ENCODE measurements around the gene LARP4B.

The LARP4B gene

DNA sequence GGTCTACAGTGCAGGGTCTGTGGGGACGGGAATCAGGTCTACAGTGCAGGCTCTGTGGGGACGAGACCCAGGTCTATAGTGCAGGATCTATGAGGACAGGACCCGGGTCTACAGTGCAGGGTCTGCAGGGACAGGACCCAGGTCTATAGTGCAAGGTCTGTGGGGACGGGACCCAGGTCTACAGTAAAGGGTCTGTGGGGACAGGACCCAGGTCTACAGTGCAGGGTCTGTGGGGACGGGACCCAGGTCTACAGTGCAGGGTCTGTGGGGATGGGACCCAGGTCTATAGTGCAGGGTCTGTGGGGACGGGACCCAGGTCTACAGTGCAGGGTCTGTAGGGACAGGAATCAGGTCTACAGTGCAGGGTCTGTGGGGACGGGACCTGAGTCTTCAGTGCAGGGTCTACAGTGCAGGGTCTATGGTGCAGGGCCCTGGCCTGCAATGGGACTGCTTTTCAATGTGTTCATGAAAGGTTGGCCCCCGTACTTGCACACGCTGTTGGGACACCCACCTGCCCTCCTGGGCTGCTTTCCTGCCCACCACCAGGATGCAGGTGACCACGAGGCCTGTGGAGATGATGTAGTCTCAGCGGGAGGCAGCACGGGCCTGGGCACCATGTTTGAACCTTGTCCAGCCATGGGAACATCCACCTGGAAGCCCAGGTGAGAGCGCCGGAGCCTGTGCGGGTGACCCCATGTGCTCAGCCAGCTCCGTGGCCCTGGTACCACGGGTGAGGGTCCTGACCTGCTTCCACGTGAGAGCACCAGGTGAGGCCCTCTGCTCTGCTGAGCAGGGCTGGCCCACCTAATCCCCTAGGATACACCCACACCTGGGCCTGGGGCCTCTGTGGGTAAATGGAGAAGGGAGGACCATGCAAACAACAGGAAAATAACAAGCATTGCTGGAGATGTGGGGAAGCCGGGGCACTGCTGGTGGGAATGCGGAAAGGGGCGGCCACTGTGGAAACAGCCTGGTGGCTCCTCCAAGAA is 150.7 kb downstream of the LARP4B start:
- Histone ChIP-seq H2BK120ac (ENCODE audit: insufficient read depth, low read length, poor library complexity) (no peak overlapping the region), H3K79me1 (ENCODE audit: low read length) (peaks cover 8% of the 10 kb centered on the region), H4K12ac (ENCODE audit: low read depth, low read length) (no peak overlapping the region), H3K9ac (ENCODE audit: low read length) (no peak overlapping the region), H3K79me2 (ENCODE audit: control insufficient read depth, insufficient read depth, low read length, poor library complexity) (no peaks in the 10 kb centered on the region), H3K4me3 (ENCODE audit: low read depth, low read length) (no peak overlapping the region), H2AFZ (ENCODE audit: insufficient read depth, low read length, poor library complexity) (no peak overlapping the region), H3K4me1 (ENCODE audit: control insufficient read depth in 1 of 2, insufficient read depth in 2 of 2, low read length in 2 of 2) (peaks cover 9 to 10% of the 10 kb centered on the region in 2 experiments), H3K9me3 (ENCODE audit: insufficient read depth, low read depth, low read length) (peaks cover 2% of the 10 kb centered on the region), H3K14ac (ENCODE audit: low read length) (no peak overlapping the region), H3K27me3 (ENCODE audit: insufficient read depth, low read length) (no peaks in the 10 kb centered on the region), H2BK12ac (ENCODE audit: low read length) (no peak overlapping the region), H3K18ac (ENCODE audit: low read length) (no peak overlapping the region), H2AK5ac (ENCODE audit: low read length) (no peak overlapping the region), H3K36me3 (ENCODE audit: control insufficient read depth in 1 of 2, insufficient read depth in 2 of 2, low read length in 2 of 2) (no peaks in the 10 kb centered on the region), H3K27ac (ENCODE audit: low read depth, low read length) (no peak overlapping the region), H3K4me2 (ENCODE audit: low read length) (no peak overlapping the region), H4K91ac (ENCODE audit: low read depth, low read length) (no peak overlapping the region), H4K8ac (ENCODE audit: low read depth, low read length) (no peak overlapping the region), H3K4ac (ENCODE audit: low read depth, low read length) (no peak overlapping the region), H2BK5ac (ENCODE audit: low read depth, low read length, poor library complexity) (no peak overlapping the region), H3K23ac (ENCODE audit: low read length) (no peak overlapping the region)
- DNase-seq, result no peak
- no CpG with 5 or more reads among the region's 21 CpGs for WGBS (ENCODE audit: extremely low coverage, insufficient coverage, insufficient read length)

DNA sequence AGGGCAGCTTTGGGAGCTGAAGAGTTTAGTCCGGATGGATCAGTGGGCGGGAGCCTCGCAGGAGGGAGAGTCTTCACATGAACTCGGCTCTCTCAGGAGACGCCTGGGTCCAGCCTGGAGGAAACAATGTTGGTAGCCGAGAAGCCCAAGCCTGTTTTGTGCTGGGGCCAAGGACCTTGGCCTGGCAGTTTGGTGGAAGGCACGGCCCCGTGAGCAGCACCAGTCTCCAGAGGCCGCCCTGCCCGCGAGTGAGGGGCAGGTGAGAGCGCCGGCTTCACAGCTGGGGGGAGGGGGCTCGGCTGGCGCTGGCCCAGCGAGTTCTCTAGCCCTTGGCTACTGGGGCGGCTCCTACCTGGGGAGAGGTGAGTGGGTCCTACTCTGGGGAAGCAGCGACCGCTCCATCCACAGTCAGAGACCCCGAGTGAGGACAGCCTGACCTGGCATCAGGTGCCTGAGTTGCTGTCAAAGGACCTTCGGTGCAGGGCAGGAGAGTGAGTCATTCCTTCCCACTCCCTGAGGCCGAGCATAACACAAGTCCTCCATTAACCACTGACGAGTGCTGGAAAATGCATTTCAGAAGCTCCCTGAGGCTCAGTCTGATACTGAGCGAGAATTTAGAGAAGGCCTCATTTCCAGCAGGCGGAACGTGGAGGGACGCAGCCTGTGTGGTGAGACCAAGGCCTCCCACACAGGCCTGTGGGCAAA is 152.7 kb downstream of the LARP4B start:
- peak in 1 of 2 donors; percentile 35 for DNase-seq
- Histone ChIP-seq H3K27me3 (ENCODE audit: insufficient read depth, low read length) (no peaks in the 10 kb centered on the region), H3K79me1 (ENCODE audit: low read length) (no peaks in the 10 kb centered on the region), H3K4me1 (ENCODE audit: control insufficient read depth in 1 of 2, insufficient read depth in 2 of 2, low read length in 2 of 2) (peaks cover 2 to 5% of the 10 kb centered on the region in 2 experiments), H2BK5ac (ENCODE audit: low read depth, low read length, poor library complexity) (no peak overlapping the region), H4K91ac (ENCODE audit: low read depth, low read length) (no peak overlapping the region), H2BK12ac (ENCODE audit: low read length) (no peak overlapping the region), H3K36me3 (ENCODE audit: control insufficient read depth in 1 of 2, insufficient read depth in 2 of 2, low read length in 2 of 2) (no peaks in the 10 kb centered on the region), H2BK120ac (ENCODE audit: insufficient read depth, low read length, poor library complexity) (no peak overlapping the region), H3K9ac (ENCODE audit: low read length) (no peak overlapping the region), H3K79me2 (ENCODE audit: control insufficient read depth, insufficient read depth, low read length, poor library complexity) (no peaks in the 10 kb centered on the region), H3K9me3 (ENCODE audit: insufficient read depth, low read depth, low read length) (peaks cover 2% of the 10 kb centered on the region), H3K14ac (ENCODE audit: low read length) (no peak overlapping the region), H4K12ac (ENCODE audit: low read depth, low read length) (no peak overlapping the region), H3K4me3 (ENCODE audit: low read depth, low read length) (no peak overlapping the region), H3K23ac (ENCODE audit: low read length) (no peak overlapping the region), H3K27ac (ENCODE audit: low read depth, low read length) (no peak overlapping the region), H4K8ac (ENCODE audit: low read depth, low read length) (no peak overlapping the region), H2AK5ac (ENCODE audit: low read length) (no peak overlapping the region), H3K18ac (ENCODE audit: low read length) (no peak overlapping the region), H2AFZ (ENCODE audit: insufficient read depth, low read length, poor library complexity) (no peak overlapping the region), H3K4ac (ENCODE audit: low read depth, low read length) (no peak overlapping the region), H3K4me2 (ENCODE audit: low read length) (no peak overlapping the region)
- no CpG with 5 or more reads among the region's 27 CpGs for WGBS (ENCODE audit: extremely low coverage, insufficient coverage, insufficient read length)

DNA sequence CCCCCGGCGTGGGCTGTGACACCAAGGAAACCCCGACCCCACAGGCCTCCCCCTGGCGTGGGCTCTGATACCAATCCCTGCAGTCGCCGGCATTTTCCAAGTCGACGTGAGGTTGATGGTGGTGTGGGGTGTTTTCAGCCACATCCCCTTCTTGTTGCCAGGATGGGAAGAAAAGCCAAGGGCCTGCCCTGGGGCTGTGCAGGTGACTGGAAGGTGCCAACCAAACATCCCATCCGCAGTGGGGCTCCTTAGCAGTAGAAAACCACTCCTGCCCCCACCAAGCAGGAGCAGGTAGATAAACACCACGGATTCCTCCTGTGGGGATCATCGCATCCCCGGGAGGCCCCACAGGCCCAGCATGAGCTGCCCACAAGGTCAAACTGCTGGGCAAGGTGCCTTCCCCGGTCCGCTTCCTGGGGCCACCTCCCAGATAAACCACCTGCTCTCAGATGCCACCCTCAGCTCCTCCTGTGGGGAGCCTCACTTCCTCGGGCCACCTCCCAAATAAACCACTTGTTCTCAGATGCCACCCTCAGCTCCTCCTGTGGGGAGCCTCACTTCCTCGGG is 153.5 kb downstream of the LARP4B start:
- Histone ChIP-seq H2BK5ac (ENCODE audit: low read depth, low read length, poor library complexity) (no peak overlapping the region), H3K9me3 (ENCODE audit: insufficient read depth, low read depth, low read length) (peaks cover 2% of the 10 kb centered on the region), H3K4me2 (ENCODE audit: low read length) (no peak overlapping the region), H2AK5ac (ENCODE audit: low read length) (no peak overlapping the region), H3K14ac (ENCODE audit: low read length) (no peak overlapping the region), H3K36me3 (ENCODE audit: control insufficient read depth in 1 of 2, insufficient read depth in 2 of 2, low read length in 2 of 2) (no peaks in the 10 kb centered on the region), H4K12ac (ENCODE audit: low read depth, low read length) (no peak overlapping the region), H2AFZ (ENCODE audit: insufficient read depth, low read length, poor library complexity) (no peak overlapping the region), H2BK120ac (ENCODE audit: insufficient read depth, low read length, poor library complexity) (no peak overlapping the region), H3K4ac (ENCODE audit: low read depth, low read length) (no peak overlapping the region), H3K9ac (ENCODE audit: low read length) (no peak overlapping the region), H3K4me3 (ENCODE audit: low read depth, low read length) (no peak overlapping the region), H3K79me2 (ENCODE audit: control insufficient read depth, insufficient read depth, low read length, poor library complexity) (no peaks in the 10 kb centered on the region), H3K27me3 (ENCODE audit: insufficient read depth, low read length) (no peaks in the 10 kb centered on the region), H4K8ac (ENCODE audit: low read depth, low read length) (no peak overlapping the region), H4K91ac (ENCODE audit: low read depth, low read length) (no peak overlapping the region), H3K4me1 (ENCODE audit: control insufficient read depth in 1 of 2, insufficient read depth in 2 of 2, low read length in 2 of 2) (peaks cover 2 to 5% of the 10 kb centered on the region in 2 experiments), H3K23ac (ENCODE audit: low read length) (no peak overlapping the region), H3K27ac (ENCODE audit: low read depth, low read length) (no peak overlapping the region), H3K18ac (ENCODE audit: low read length) (no peak overlapping the region), H2BK12ac (ENCODE audit: low read length) (no peak overlapping the region), H3K79me1 (ENCODE audit: low read length) (no peaks in the 10 kb centered on the region)
- no CpG with 5 or more reads among the region's 16 CpGs for WGBS (ENCODE audit: extremely low coverage, insufficient coverage, insufficient read length)
- DNase-seq, result no peak

DNA sequence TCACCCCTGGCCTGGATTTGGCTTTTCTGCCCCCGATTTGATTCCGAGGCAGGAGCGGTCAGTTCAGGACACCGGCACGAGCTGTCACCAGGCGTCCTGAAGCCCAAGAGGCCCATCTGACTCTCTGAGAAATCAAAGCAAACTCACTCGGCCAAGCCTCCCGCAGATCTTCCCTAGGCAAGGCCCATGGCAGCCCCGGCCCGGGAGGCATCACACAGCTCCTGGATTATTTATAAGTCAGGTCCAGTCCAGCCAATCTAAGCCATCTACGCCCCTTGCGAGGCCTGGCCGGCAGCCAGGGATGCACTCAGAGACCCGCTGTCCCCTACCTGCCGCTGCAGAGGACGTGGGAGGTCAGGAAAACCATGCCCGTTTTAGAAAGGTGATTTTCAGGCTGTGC is 154.7 kb downstream of the LARP4B start:
- Histone ChIP-seq H4K12ac (ENCODE audit: low read depth, low read length) (no peak overlapping the region), H2BK12ac (ENCODE audit: low read length) (no peak overlapping the region), H3K9me3 (ENCODE audit: insufficient read depth, low read depth, low read length) (peaks cover 2% of the 10 kb centered on the region), H3K79me2 (ENCODE audit: control insufficient read depth, insufficient read depth, low read length, poor library complexity) (no peaks in the 10 kb centered on the region), H3K27me3 (ENCODE audit: insufficient read depth, low read length) (no peaks in the 10 kb centered on the region), H3K4me3 (ENCODE audit: low read depth, low read length) (no peak overlapping the region), H4K8ac (ENCODE audit: low read depth, low read length) (no peak overlapping the region), H4K91ac (ENCODE audit: low read depth, low read length) (no peak overlapping the region), H3K9ac (ENCODE audit: low read length) (no peak overlapping the region), H2BK120ac (ENCODE audit: insufficient read depth, low read length, poor library complexity) (no peak overlapping the region), H3K14ac (ENCODE audit: low read length) (no peak overlapping the region), H2AK5ac (ENCODE audit: low read length) (no peak overlapping the region), H3K36me3 (ENCODE audit: control insufficient read depth in 1 of 2, insufficient read depth in 2 of 2, low read length in 2 of 2) (no peaks in the 10 kb centered on the region), H3K23ac (ENCODE audit: low read length) (no peak overlapping the region), H3K27ac (ENCODE audit: low read depth, low read length) (no peak overlapping the region), H3K4me2 (ENCODE audit: low read length) (no peak overlapping the region), H3K4me1 (ENCODE audit: control insufficient read depth in 1 of 2, insufficient read depth in 2 of 2, low read length in 2 of 2) (peaks cover 2 to 5% of the 10 kb centered on the region in 2 experiments), H3K4ac (ENCODE audit: low read depth, low read length) (no peak overlapping the region), H2BK5ac (ENCODE audit: low read depth, low read length, poor library complexity) (no peak overlapping the region), H3K18ac (ENCODE audit: low read length) (no peak overlapping the region), H2AFZ (ENCODE audit: insufficient read depth, low read length, poor library complexity) (no peak overlapping the region), H3K79me1 (ENCODE audit: low read length) (no peaks in the 10 kb centered on the region)
- DNase-seq, result no peak
- WGBS (ENCODE audit: extremely low coverage, insufficient coverage, insufficient read length), result no CpG with 5 or more reads among the region's 17 CpGs
